H9 (cell line): ENCODE data around the gene HHAT. TPM values are rescaled to one million over a fixed set of nuclear protein-coding genes. Genes with fewer than 3 reads are reported as not detected.

Source experiments
- DNase-seq: peaks from one replicate; pipeline ENCODE4 v3.0.0-alpha.2; 2017
- H2AFZ ChIP-seq: one replicate; pipeline ENCODE4 v1.6.1; 2013; ENCODE audit warnings: mild to moderate bottlenecking, low read length, control low read depth, moderate library complexity
- H2AK5ac ChIP-seq: 2 replicates; pipeline ENCODE4 v1.6.1; 2013; ENCODE audit warnings: low read length, control low read depth, mixed read lengths; ENCODE audit not compliant: insufficient read length
- H2BK120ac ChIP-seq: one replicate; pipeline ENCODE4 v1.6.1; 2013; ENCODE audit warnings: low read depth, mild to moderate bottlenecking, low read length, control low read depth, inconsistent platforms; ENCODE audit not compliant: poor library complexity, severe bottlenecking
- H2BK12ac ChIP-seq: 2 replicates; pipeline ENCODE4 v1.6.1; 2013; ENCODE audit warnings: low read length, control low read depth, mixed read lengths, low read depth; ENCODE audit not compliant: insufficient read length
- H2BK15ac ChIP-seq: 2 replicates; pipeline ENCODE4 v1.6.1; 2013; ENCODE audit warnings: low read depth, low read length, control low read depth
- H2BK20ac ChIP-seq: one replicate; pipeline ENCODE4 v1.6.1; 2013; ENCODE audit warnings: low read depth, mild to moderate bottlenecking, low read length, control low read depth, inconsistent platforms; ENCODE audit not compliant: poor library complexity, severe bottlenecking
- H2BK5ac ChIP-seq: 2 replicates; pipeline ENCODE4 v1.6.1; 2013; ENCODE audit warnings: low read length, control low read depth, mixed read lengths; ENCODE audit not compliant: insufficient read length
- H3K14ac ChIP-seq: 2 replicates; pipeline ENCODE4 v1.6.1; 2013; ENCODE audit warnings: low read length, control low read depth; ENCODE audit not compliant: insufficient read depth
- H3K18ac ChIP-seq: 2 replicates; pipeline ENCODE4 v1.6.1; 2013; ENCODE audit warnings: low read depth, mild to moderate bottlenecking, mixed read lengths, low read length, control low read depth; ENCODE audit not compliant: insufficient read length
- H3K23ac ChIP-seq: 2 replicates; pipeline ENCODE4 v1.6.1; 2013; ENCODE audit warnings: low read length, control low read depth, mixed read lengths, low read depth; ENCODE audit not compliant: insufficient read length
- H3K23me2 ChIP-seq: 2 replicates; pipeline ENCODE4 v1.6.1; 2013; ENCODE audit warnings: low read depth, mild to moderate bottlenecking, mixed read lengths, low read length, control low read depth; ENCODE audit not compliant: insufficient read length, poor library complexity, severe bottlenecking
- H3K27ac ChIP-seq: 2 replicates; pipeline ENCODE4 v1.5.1; 2013; ENCODE audit warnings: low read length, control low read depth, mixed read lengths, low read depth; ENCODE audit not compliant: insufficient read length
- H3K27me3 ChIP-seq: 2 replicates; pipeline ENCODE4 v1.6.1; 2013; ENCODE audit warnings: low read length, control low read depth, inconsistent platforms; ENCODE audit not compliant: insufficient read depth
- H3K4ac ChIP-seq: 2 replicates; pipeline ENCODE4 v1.6.1; 2013; ENCODE audit warnings: low read depth, mild to moderate bottlenecking, control low read depth, inconsistent platforms, low read length, moderate library complexity
- H3K4me1 ChIP-seq: 2 replicates; pipeline ENCODE4 v1.6.1; 2013; ENCODE audit warnings: low read length, control low read depth, inconsistent platforms; ENCODE audit not compliant: insufficient read depth
- H3K4me2 ChIP-seq: 2 replicates; pipeline ENCODE4 v1.6.1; 2013; ENCODE audit warnings: low read length, control low read depth, mixed read lengths; ENCODE audit not compliant: insufficient read length, insufficient read depth
- H3K56ac ChIP-seq: 2 replicates; pipeline ENCODE4 v1.6.1; 2013; ENCODE audit warnings: low read depth, mild to moderate bottlenecking, mixed read lengths, low read length, control low read depth; ENCODE audit not compliant: insufficient read length
- H3K79me1 ChIP-seq: 2 replicates; pipeline ENCODE4 v1.6.1; 2013; ENCODE audit warnings: low read depth, mild to moderate bottlenecking, moderate library complexity, low read length, control low read depth, inconsistent platforms; ENCODE audit not compliant: insufficient read depth, poor library complexity, severe bottlenecking
- H3K79me2 ChIP-seq: 2 replicates; pipeline ENCODE4 v1.6.1; 2013; ENCODE audit warnings: low read length, control low read depth, inconsistent platforms; ENCODE audit not compliant: insufficient read depth
- H3K9ac ChIP-seq: 2 replicates; pipeline ENCODE4 v1.6.1; 2013; ENCODE audit warnings: low read length, control low read depth, mixed read lengths; ENCODE audit not compliant: insufficient read length; ENCODE audit errors: extremely low read depth
- H3K9me3 ChIP-seq: one replicate; pipeline ENCODE4 v1.6.1; 2013; ENCODE audit warnings: low read depth, low read length, inconsistent platforms; ENCODE audit not compliant: control insufficient read depth
- H3T11ph ChIP-seq: one replicate; pipeline ENCODE4 v1.6.1; 2013; ENCODE audit warnings: mild to moderate bottlenecking, low read length, control low read depth, inconsistent platforms
- H4K20me1 ChIP-seq: one replicate; pipeline ENCODE4 v1.6.1; 2013; ENCODE audit not compliant: control insufficient read depth, insufficient read length, insufficient read depth
- H4K5ac ChIP-seq: 2 replicates; pipeline ENCODE4 v1.6.1; 2013; ENCODE audit warnings: low read depth, mild to moderate bottlenecking, mixed read lengths, low read length, control low read depth; ENCODE audit not compliant: insufficient read length
- H4K8ac ChIP-seq: replicated peaks from 2 replicates; pipeline ENCODE4 v1.6.1; 2013; ENCODE audit warnings: low read length, control low read depth, mixed read lengths, low read depth; ENCODE audit not compliant: insufficient read length
- H4K91ac ChIP-seq: 2 replicates; pipeline ENCODE4 v1.6.1; 2013; ENCODE audit warnings: low read depth, mild to moderate bottlenecking, moderate library complexity, mixed read lengths, low read length, control low read depth; ENCODE audit not compliant: insufficient read length
- H3K27ac Mint-ChIP-seq, 3 experiments: 2 replicates in 2 of 3; 3 replicates in 1 of 3; pipeline ENCODE4 v1.8.0; 2020 to 2021; ENCODE audit warnings: mixed read lengths in 3 of 3, mild to moderate bottlenecking in 1 of 3, moderate library complexity in 1 of 3
- H3K27me3 Mint-ChIP-seq: 2 replicates; pipeline ENCODE4 v1.8.0; 2021; ENCODE audit warnings: low read depth, mild to moderate bottlenecking, moderate library complexity, mixed read lengths
- H3K36me3 Mint-ChIP-seq, 3 experiments: 2 replicates in 2 of 3; 3 replicates in 1 of 3; pipeline ENCODE4 v1.8.0; 2020 to 2021; ENCODE audit warnings: low read depth in 3 of 3, mixed read lengths in 3 of 3; ENCODE audit not compliant: insufficient read depth in 1 of 3
- H3K4me1 Mint-ChIP-seq, 2 experiments: 2 replicates each; pipeline ENCODE4 v1.8.0; 2020; ENCODE audit warnings: mixed read lengths in 2 of 2
- H3K4me3 Mint-ChIP-seq, 2 experiments: 2 replicates in 1 of 2; 3 replicates in 1 of 2; pipeline ENCODE4 v1.8.0; 2020 to 2021; ENCODE audit warnings: mild to moderate bottlenecking in 2 of 2, mixed read lengths in 2 of 2, moderate library complexity in 1 of 2
- H3K9me3 Mint-ChIP-seq, 2 experiments: 2 replicates in 1 of 2; 3 replicates in 1 of 2; pipeline ENCODE4 v1.8.0; 2020; ENCODE audit warnings: mild to moderate bottlenecking in 2 of 2, mixed read lengths in 2 of 2, moderate library complexity in 1 of 2
- CTCF ChIP-seq: fragments of 200-600 bp; sonication (generic); conservative IDR thresholded peaks from 3 replicates; pipeline ENCODE4 v1.8.0; 2021; ENCODE audit warnings: antibody characterized with exemption, mild to moderate bottlenecking
- WGBS: extraction: QIAGEN DNeasy Blood & Tissue Kit; methylation state at CpG from one replicate; pipeline ENCODE4 v1.1.7; 2013; ENCODE audit warnings: missing lambda C conversion rate, low lambda C conversion rate, mixed read lengths; ENCODE audit not compliant: insufficient read length; ENCODE audit errors: extremely low coverage; 5-methylcytosine and 5-hydroxymethylcytosine counted together
- total RNA-seq: library from RNA; stranded (reverse); gene quantifications from 2 replicates; pipeline ENCODE4 v1.2.1, GENCODE V29; 2021

Gene HHAT
- total RNA-seq, 1 experiment from 2014 or later, result 0.48 TPM

- Histone ChIP-seq H4K8ac (no peak overlapping the region), H2BK120ac (no peak overlapping the region), H2BK20ac (no peak overlapping the region), H2AFZ (no peak overlapping the region), H3K4ac (no peak overlapping the region), H3K79me1 (no peaks in the 10 kb centered on the region), H3K18ac (no peak overlapping the region), H4K20me1 (no peaks in the 10 kb centered on the region), H3K4me1 (no peaks in the 10 kb centered on the region), H3K23ac (no peak overlapping the region), H3K23me2 (no peaks in the 10 kb centered on the region), H3K9ac (no peak overlapping the region), H4K91ac (no peak overlapping the region), H2BK5ac (no peak overlapping the region), H3K79me2 (no peaks in the 10 kb centered on the region), H3K27ac (no peak overlapping the region), H3K56ac (no peak overlapping the region), H3K4me2 (no peak overlapping the region), H2AK5ac (no peak overlapping the region), H4K5ac (no peak overlapping the region), H3K9me3 (no peaks in the 10 kb centered on the region), H3K14ac (no peak overlapping the region), H2BK15ac (no peak overlapping the region), H3K27me3 (no peaks in the 10 kb centered on the region), H2BK12ac (no peak overlapping the region), H3T11ph (no peak overlapping the region)
- DNase-seq, result no peak
- Mint-ChIP-seq H3K27me3 (peaks cover 2% of the 10 kb centered on the region; the same call in 1 of the 2 replicates), H3K36me3 (0 out of 7 replicates have a peak, but pooled peaks cover 0 to 2% (median 0%) of the 10 kb centered on the region in 3 experiments), H3K9me3 (peaks cover 4% of the 10 kb centered on the region in 2 experiments; a peak in 3 of 5 replicates), H3K4me3 (no peak overlapping the region), H3K27ac (no peak overlapping the region), H3K4me1 (peaks cover 12 to 18% of the 10 kb centered on the region in 2 experiments)
- no peak for TF ChIP-seq CTCF
- no CpG with 5 or more reads among the region's 2 CpGs for WGBS
These were observed 321.7 kb downstream of the HHAT start for GRCh38 chr1:210650403-210650802.
